ENCODE results near the gene PRR19.

DNA sequence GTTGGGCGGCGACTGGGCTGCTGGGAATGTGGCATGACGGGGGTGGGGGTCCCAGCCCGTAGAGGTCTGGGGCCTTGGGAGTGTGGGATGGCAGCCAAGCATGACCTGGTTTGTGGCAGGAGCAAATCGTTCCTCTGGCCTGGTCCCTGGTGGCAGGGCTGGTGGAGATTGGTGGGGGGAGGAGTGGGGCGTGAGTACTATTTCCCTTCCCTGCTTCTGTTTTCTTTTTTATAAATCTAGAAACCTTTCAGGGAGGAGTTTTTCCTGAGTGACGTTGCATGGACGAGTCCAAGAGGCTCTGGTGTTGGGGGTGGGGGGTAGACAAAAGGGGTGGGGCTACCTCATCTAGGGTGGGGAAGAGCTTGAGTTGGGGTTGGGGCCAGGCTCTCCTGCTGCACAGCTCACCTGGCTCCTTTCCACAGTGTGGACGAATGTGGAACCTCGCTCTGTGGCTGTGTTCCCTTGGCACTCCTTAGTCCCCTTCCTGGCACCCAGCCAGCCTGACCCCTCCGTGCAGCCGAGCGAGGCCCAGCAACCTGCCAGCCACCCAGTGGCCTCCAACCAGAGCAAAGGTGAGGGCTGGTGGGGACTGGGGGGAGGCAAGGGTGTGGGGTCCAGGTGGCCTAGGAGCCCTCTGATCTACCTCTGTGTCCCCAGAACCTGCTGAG is 15.4 kb upstream of the PRR19 start:
- TF ChIP-seq ZNF274 (IDR thresholded peaks at IDR 0.05; ENCODE audit: low read depth, low read length): no peak
- TF ChIP-seq YY1 (IDR thresholded peaks at IDR 0.05; ENCODE audit: insufficient read depth, insufficient read length): no peak
